Measurements from ENCODE around the gene SLC8A3. TPM values are rescaled to one million over a fixed set of nuclear protein-coding genes. Genes with fewer than 3 reads are reported as not detected.

The SLC8A3 gene
- total and polyA plus RNA-seq, 10 of the 15 experiments (the other 5 are each of a cell fraction or from before 2014, with no cell fraction given) = 0.04 to 0.17 (median 0.13) TPM; not detected in 3

GRCh38 chr14:70208380-70208779 lies 19.6 kb upstream of the SLC8A3 start:
- H3K9me3 ChIP-seq (replicated peaks; ENCODE audit: control insufficient read depth, insufficient read depth, low read length) = no peaks in the 10 kb centered on the region; the same call in 2 of the 3 replicates
- FAIRE-seq = no peak
- TF ChIP-seq TCF3 (IDR thresholded peaks at IDR 0.05; ENCODE audit: borderline replicate concordance, insufficient read depth, low read depth, low read length) (no peak), SRF (IDR thresholded peaks at IDR 0.05; ENCODE audit: low read depth in 2 of 2, low read length in 2 of 2) (no peak), JUNB (IDR thresholded peaks at IDR 0.05) (no peak), NRF1 (conservative IDR thresholded peaks at IDR 0.05; ENCODE audit: low read depth, low read length) (no peak), HDGF (IDR thresholded peaks at IDR 0.05) (no peak), MTA3 (IDR thresholded peaks at IDR 0.05; ENCODE audit: borderline replicate concordance, low read length) (no peak), IKZF2 (IDR thresholded peaks at IDR 0.05) (no peak), BCL11A (IDR thresholded peaks at IDR 0.05; ENCODE audit: low read depth, low read length) (no peak), RUNX3 (IDR thresholded peaks at IDR 0.05; ENCODE audit: low read length) (no peak), RELA (IDR thresholded peaks at IDR 0.05; ENCODE audit: borderline replicate concordance, partially characterized antibody) (no peak), MYB (IDR thresholded peaks at IDR 0.05; ENCODE audit: borderline replicate concordance, low read depth, low read length) (no peak), BRCA1 (IDR thresholded peaks at IDR 0.05; ENCODE audit: low read depth, low read length) (no peak), ZSCAN29 (IDR thresholded peaks at IDR 0.05) (no peak), IRF3 (IDR thresholded peaks at IDR 0.05) (no peak), SIN3A (IDR thresholded peaks at IDR 0.05; ENCODE audit: low read depth, low read length) (no peak)
- TF ChIP-seq, protein P1, sequence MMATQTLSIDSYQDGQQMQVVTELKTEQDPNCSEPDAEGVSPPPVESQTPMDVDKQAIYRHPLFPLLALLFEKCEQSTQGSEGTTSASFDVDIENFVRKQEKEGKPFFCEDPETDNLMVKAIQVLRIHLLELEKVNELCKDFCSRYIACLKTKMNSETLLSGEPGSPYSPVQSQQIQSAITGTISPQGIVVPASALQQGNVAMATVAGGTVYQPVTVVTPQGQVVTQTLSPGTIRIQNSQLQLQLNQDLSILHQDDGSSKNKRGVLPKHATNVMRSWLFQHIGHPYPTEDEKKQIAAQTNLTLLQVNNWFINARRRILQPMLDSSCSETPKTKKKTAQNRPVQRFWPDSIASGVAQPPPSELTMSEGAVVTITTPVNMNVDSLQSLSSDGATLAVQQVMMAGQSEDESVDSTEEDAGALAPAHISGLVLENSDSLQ (IDR thresholded peaks at IDR 0.05) = no peak
- TF ChIP-seq, protein P2, sequence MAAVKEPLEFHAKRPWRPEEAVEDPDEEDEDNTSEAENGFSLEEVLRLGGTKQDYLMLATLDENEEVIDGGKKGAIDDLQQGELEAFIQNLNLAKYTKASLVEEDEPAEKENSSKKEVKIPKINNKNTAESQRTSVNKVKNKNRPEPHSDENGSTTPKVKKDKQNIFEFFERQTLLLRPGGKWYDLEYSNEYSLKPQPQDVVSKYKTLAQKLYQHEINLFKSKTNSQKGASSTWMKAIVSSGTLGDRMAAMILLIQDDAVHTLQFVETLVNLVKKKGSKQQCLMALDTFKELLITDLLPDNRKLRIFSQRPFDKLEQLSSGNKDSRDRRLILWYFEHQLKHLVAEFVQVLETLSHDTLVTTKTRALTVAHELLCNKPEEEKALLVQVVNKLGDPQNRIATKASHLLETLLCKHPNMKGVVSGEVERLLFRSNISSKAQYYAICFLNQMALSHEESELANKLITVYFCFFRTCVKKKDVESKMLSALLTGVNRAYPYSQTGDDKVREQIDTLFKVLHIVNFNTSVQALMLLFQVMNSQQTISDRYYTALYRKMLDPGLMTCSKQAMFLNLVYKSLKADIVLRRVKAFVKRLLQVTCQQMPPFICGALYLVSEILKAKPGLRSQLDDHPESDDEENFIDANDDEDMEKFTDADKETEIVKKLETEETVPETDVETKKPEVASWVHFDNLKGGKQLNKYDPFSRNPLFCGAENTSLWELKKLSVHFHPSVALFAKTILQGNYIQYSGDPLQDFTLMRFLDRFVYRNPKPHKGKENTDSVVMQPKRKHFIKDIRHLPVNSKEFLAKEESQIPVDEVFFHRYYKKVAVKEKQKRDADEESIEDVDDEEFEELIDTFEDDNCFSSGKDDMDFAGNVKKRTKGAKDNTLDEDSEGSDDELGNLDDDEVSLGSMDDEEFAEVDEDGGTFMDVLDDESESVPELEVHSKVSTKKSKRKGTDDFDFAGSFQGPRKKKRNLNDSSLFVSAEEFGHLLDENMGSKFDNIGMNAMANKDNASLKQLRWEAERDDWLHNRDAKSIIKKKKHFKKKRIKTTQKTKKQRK (IDR thresholded peaks at IDR 0.05; ENCODE audit: low read depth, low read length) = no peak
- DNase-seq (ENCODE audit: low read depth, low spot score) = no peak
- no peak overlapping the region for H3K4me2 ChIP-seq (ENCODE audit: control insufficient read depth, insufficient read depth)
- no peaks in the 10 kb centered on the region for H3K79me2 ChIP-seq (ENCODE audit: control insufficient read depth, insufficient read depth, low read length)
- H4K20me1 ChIP-seq (ENCODE audit: control insufficient read depth, insufficient read depth) = no peaks in the 10 kb centered on the region
- no peaks in the 10 kb centered on the region; a peak in 1 of 4 replicates for H3K27me3 ChIP-seq (replicated peaks in 1 of 2; ENCODE audit: control insufficient read depth in 2 of 2, insufficient read depth in 2 of 2, low read length in 1 of 2)
- no peak overlapping the region for H2AFZ ChIP-seq (ENCODE audit: control insufficient read depth, low read depth, low read length)
- SMC1A ChIA-PET (ENCODE audit: uncharacterized antibody, unreplicated experiment) = no interaction called here
- intact Hi-C loops (cut with micrococcal nuclease; ENCODE audit: unreplicated experiment) (no loop called here), in situ Hi-C loops (cut with MboI) (no loop called here)
- H3K4me1 ChIP-seq (ENCODE audit: control insufficient read depth, insufficient read depth, low read length) = no peaks in the 10 kb centered on the region
- POLR2A ChIA-PET = no interaction called here
- CTCF ChIA-PET = no interaction called here
- no peak overlapping the region for H3K9ac ChIP-seq (ENCODE audit: control insufficient read depth, insufficient read depth, low read length)
- H3K36me3 ChIP-seq (ENCODE audit: control insufficient read depth in 2 of 2, insufficient read depth in 2 of 2, low read length in 1 of 2) = no peaks in the 10 kb centered on the region
- RAD21 ChIA-PET (ENCODE audit: unreplicated experiment) = no interaction called here
- H3K4me3 ChIP-seq = no peak overlapping the region
- H3K27ac ChIP-seq (ENCODE audit: control insufficient read depth, insufficient read depth) = no peak overlapping the region
- ATAC-seq = no peak
- no TSS peak for BruUV-seq (replicated peaks)
